Anterior cingulate cortex (tissue), 58 donors: ENCODE results near the gene GCNA.
"Not testable (repeated sequence)": the region's sequence is repeated elsewhere in the genome, so short reads cannot be mapped to it uniquely, and the experiment has no call there.

ENCODE experiments used
- DNase-seq, 58 donors: peaks; one replicate each; lab custom pipeline; 2025; lab: John Stamatoyannopoulos, UW

GCNA gene

DNA sequence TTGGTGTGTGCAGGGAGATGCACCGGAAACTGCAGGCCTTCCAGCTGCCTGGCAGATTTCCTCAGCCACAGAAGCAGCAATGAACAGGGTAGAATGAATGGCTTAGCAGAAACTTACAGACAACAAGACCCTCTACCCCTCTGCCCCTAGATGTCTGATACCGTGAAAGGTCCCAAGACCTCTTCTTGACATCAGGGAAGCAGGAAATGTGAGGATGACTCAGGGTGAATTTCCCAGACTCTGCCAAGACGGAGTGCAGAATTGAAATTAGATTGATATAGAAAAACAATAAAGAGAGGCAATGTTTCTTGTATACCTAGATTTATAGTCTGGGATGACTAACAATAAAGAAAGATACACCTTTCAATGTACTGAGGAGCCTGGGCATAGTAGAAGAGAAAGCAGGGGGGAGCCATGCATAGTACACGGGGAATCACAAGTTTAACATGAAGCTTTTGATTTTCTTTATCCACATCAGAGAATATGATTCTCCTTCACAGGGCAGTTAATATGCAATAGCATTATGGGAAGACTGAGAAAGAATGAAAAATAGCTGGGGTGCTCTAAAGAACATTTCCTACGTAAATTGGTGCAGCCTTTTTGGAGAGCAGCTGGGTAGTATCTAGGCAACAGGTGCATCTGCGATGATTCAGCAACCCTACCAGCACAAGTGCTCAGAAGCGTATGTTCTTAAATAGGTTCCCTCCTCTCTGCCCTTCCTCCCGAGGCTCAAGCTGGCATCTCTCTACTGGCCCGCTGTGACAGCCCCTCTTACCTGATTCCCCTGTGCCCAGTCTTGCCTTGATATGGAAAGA, 58.4 kb downstream of the GCNA start:
- DNase-seq = peak in 16 of 58 donors; percentile 1 to 35 (median 6)

DNA sequence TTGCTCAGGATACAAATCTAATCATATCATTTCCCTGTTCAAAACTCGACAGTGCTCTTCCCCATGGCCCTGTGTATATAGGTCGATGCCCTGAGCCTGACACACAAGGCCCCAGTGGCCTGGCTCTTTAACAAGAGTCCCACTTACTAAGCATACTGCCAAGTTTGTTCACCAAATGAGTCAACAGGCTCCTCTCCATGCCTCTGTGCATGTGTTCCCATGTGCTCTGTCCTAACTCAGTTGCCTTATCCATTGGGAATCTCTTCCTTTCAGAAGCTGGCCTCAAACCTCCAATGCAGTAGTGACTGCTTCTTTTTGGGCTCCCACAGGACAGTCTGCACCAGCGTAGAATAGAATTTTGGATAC, 59.0 kb downstream of the GCNA start:
- DNase-seq = no peak

DNA sequence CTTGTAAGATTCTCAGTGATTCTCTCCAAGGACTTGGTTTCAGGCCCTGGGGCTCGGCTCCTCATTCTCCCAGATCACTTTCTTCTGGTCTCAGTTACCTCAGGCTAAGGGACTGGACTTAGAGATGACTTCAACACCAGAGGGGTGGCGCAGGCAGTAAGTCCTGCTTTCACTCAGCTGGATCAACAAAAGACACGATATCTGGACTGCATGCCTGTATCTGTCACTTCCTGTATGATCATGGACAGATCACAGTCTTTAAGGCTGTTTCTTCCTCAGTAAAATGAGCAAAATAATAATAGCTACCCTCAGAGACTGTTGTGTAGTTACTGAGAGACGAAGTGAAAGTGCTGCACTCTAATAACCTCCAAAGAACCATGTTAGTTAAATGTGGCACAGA, 59.6 kb downstream of the GCNA start:
- DNase-seq = no peak

DNA sequence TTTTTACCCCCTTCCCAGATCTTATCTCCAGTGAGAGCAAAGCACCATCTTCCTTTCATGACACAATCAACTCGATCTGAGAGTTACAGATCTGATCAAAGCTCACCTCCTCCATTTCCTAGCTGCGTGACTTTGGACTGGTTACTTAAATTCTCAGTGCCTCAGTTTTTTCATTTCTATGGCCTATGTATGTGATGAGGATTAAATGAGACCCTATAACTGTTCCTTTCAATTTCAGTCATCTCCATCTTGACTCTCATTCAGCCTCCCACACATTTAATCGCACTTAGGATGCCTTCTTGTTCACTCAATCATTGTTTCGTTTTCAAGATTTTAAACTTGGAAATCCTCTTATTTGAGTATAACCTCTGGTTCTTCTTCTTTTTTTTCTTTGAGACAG, 60.2 kb downstream of the GCNA start:
- no peak for DNase-seq

DNA sequence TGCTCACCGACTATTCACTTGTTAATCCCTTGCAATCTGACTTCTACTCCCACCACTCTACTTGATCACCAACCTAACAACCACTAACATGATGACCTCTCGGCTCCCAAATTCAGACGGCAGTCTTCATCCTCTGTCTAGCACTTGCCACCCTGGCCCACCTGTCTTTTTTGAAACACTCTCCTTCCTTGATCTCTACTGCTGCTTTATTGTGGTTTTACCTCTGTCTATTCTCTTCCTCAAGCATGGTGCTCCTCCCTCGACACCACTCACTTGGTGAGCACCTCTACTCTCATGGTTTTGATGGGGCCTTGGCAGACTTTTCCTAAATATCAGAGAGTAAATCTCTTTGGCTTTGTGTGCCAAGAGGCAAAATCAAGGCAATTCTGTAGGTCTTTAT, 61.8 kb downstream of the GCNA start:
- no peak for DNase-seq

DNA sequence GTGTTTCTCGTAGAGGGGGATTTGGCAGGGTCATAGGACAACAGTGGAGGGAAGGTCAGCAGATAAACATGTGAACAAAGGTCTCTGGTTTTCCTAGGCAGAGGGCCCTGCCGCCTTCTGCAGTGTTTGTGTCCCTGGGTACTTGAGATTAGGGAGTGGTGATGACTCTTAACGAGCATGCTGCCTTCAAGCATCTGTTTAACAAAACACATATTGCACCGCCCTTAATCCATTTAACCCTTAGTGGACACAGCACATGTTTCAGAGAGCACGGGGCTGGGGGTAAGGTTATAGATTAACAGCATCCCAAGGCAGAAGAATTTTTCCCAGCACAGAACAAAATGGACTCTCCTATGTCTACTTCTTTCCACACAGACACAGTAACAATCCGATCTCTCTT, 66.2 kb downstream of the GCNA start:
- DNase-seq = not testable (repeated sequence)

DNA sequence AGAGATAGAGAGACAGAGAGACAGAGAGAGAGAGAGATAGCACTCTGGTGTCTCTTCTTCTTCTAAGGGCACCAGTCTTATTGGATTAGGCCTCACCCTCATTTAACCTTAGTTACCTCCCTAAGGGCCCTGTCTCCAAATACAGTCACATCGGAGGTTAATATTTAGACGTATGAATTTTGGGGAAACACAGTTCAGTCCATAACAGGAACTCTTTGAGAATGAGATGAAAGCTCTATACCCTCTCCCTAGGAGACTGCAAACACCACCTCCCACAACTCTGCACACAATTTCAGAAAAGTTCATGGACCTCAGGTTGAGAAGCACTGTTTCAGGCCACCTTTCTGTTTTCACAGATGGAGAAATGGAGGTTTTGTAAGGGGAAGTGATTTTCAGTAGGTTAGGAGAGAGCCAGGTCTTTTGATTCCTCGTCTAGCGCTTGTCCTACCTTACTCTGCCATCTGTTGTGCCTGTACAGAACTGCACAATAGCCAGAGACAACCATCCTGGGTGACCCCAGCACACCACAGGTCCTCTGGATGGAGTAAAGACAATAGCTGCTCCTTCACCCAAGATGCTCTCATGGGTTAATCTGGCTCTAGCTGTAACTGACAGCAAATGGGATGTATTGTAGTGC, 72.2 kb downstream of the GCNA start:
- no peak for DNase-seq

DNA sequence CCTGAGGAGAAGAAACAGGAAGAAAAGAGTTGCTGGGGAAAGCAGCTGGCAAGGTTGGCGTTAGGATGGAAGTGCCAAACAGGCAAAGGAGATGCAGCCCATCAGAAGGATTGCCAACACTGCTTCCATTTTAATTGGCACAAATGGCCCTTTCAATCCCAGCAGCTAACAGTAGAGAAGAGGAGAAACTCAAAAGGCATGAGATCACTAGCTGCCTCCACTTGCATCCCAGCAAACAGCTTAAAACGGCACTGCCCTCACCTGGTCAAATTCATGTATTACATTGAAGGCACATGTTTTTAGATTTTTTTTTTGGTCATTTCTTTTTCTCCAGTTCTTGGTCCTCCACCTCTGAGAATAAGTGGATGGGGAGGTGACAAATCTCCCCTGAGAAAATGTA, 74.2 kb downstream of the GCNA start:
- DNase-seq = peak in 16 of 58 donors; percentile 2 to 45 (median 8)

DNA sequence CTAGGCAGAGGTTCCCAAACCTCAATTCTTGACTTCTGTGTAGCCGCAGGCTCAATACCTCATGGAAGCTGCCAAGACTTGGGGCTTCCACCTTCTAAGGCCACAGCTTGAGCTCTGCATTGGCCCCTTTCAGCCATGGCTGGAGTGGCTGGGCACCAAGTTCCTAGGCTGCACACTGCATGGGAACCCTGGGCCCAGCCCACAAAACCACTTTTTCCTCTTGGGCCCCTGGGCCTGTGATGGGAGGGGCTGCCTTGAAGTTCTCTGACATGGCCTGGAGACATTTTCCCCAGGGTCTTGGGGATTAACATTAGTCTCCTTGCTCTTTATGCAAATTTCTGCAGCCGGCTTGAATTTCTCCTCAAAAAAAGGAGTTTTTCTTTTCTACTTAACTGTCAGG, 75.1 kb downstream of the GCNA start:
- DNase-seq = no peak

DNA sequence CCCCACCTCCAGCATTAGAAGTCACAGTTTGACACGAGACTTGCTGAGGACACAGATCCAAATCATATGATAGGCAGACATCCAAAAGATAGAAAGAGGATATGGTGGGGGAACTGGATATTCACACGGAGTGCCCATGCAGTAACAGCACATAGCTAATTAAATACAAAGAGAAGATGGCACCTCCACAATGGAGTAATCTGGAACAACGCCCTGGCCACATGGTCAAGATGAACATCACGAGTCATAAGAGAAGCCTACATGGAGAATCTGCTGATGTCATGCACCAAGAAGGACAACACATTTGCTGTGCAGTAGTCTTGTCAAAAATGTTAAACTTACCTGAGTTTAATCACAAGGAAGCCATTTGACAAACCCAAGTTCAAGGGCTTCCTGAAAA, 79.0 kb downstream of the GCNA start:
- no peak for DNase-seq

DNA sequence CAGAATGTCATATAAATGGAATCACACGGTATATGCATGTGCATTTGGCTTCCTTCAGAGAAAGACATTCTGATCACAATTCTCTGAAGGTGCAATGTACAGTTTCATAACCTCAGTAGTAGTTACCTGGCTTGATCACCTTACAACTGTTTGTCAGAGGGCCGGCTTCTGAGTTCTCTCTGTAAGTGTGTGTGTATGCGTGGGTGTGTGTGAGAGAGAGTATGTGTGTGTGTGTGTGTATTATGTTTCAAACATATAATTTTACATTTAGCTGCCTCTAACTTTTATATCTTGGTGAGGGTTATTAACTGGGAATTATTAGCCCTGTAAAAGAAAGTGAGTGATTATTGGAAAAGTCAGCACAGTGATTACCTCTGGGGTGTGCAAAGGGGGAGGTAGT, 81.1 kb downstream of the GCNA start:
- DNase-seq = no peak

DNA sequence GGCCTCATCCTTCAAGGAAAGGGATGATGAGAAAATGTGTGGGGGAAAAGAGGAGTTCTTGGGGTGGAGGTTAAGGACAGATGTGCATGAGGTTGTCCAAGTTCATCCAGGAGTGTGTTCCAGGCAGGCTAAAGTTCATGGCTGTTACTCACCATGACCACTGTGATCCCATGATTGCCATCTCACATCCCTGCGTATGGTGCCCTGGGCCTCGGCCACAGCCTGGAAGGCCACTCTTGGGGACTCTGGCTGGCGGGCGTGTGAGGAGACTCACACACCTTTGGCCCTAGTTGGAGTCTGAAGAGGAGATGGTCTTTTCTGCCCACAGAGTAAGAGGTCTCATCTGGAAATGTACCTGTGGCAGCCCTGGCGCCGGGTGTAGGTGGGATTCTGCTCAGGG, 81.7 kb downstream of the GCNA start:
- no peak for DNase-seq

DNA sequence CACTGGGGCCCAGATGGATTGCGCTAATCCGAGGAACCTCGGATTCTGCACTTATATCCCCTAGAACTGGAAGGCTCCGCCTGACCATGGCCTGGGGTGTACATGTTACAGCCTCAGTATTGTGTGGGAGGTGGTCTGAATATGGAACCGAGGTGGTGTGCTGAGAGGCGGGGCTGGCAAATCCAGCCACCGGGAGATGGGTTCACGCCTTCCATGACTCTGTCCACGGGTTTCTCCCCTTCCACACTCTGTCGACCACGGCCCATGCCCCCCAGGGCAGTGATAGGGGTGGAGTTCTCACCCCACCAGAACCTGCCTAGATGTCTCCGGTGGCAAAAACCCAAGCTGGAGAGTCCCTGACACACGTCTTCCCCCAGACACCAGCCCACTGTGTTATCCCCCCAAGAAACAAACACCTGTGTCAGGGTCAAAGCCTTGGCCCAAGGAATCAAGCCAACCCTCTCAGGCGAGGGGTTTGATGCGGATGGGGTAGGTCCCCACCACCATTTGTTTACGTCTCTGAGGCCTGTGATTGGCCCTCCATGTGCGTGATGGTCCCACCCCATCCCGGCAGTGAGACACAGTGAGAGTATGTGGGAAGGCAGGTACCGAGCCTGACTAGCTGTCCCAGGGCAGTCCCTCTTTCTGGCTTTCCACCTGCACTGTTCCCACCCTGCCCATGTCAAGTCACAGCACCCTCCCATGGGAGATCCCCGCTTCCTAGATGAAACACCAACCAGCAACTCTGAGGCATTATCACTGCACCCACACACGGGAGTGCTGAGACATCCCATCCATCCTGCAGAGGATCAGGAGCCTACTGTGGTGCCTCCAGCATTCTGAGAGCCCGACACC, 82.6 kb downstream of the GCNA start:
- peak in 1 of 58 donors; percentile 38 for DNase-seq

DNA sequence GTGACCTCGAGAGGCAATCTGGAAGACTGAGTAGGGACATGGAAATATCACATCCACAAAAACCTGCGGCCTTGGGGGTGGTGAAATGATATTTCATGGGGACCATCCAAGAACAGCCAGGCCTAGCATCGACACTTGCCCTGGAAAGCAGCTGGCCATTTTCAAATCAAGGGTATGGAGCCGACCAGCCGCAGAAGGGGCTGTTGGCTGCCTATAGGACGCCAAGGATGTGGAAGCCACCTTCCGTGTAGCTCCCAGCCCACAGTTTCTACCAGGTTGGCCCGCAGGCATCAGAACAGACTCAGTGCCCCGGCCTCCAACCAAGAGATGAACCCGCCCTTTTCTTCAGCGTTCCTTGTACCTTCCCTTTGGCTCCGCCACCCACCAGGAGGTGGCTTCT, 83.7 kb downstream of the GCNA start:
- DNase-seq = no peak

DNA sequence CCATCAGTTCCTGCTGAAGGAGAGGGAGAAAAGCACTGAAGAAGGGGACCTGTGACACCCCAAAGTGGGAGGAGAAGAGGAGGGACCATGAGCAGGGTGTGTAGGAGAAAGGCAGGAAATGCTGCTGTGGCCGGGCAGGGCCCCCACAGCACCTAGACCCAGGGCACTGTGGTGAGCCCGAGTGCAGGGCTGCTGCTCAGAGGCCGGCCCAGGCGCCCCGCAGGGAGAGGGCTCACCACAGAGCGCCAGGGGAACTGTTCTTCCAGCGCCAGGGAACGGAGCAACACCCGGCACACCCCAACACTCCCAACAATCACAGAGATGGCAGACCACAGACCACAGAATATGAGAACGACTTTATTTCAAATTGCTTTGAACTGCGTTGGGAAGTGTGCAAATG, 84.4 kb downstream of the GCNA start:
- DNase-seq = not testable (repeated sequence)
